ENCODE results near the gene PLEK.

Gene PLEK

DNA sequence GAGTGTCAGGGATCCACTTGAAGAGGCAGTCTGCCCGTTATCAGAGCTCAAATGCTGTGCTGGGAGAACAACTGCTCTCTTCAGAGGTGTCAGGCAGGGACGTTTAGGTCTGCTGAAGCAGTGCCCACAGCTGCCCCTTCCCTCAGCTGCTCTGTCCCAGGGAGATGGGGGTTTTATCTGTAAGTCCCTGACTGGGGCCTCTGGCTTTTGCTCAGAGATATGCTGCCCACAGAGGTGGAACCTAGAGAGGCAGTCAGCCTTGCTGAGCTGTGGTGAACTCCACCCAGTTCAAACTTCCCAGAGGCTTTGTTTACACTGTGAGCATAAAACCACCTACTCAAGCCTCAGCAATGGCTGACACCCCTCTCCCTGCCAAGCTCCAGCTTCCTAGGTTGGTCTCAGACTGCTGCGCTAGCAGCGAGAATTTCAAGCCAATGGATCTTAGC lies 38.1 kb downstream of the PLEK start:
- Histone ChIP-seq H3K27me3 (ENCODE audit: control insufficient read depth, insufficient read depth, low read length) (peaks cover 17% of the 10 kb centered on the region), H3K9ac (ENCODE audit: low read length) (no peak overlapping the region)

GRCh38 chr2:68404164-68404563 lies 39.1 kb downstream of the PLEK start:
- Histone ChIP-seq H3K9me3 (ENCODE audit: control insufficient read depth, insufficient read depth, low read depth, low read length) (no peaks in the 10 kb centered on the region), H3K9ac (ENCODE audit: low read length) (no peak overlapping the region), H3K36me3 (ENCODE audit: control insufficient read depth, insufficient read depth, low read length) (no peaks in the 10 kb centered on the region), H3K4me3 (ENCODE audit: low read depth, low read length) (no peak overlapping the region), H3K27me3 (ENCODE audit: control insufficient read depth, insufficient read depth, low read length) (peaks cover 17% of the 10 kb centered on the region), H3K27ac (ENCODE audit: low read depth, low read length) (no peak overlapping the region), H3K4me1 (ENCODE audit: control insufficient read depth, insufficient read depth, low read length) (no peaks in the 10 kb centered on the region)

More for the DNA sequence above, 38.1 kb downstream of the PLEK start:
- Histone ChIP-seq H3K9me3 (ENCODE audit: control insufficient read depth, insufficient read depth, low read depth, low read length) (no peaks in the 10 kb centered on the region), H3K4me3 (ENCODE audit: low read depth, low read length) (no peak overlapping the region), H3K4me1 (ENCODE audit: control insufficient read depth, insufficient read depth, low read length) (no peaks in the 10 kb centered on the region), H3K36me3 (ENCODE audit: control insufficient read depth, insufficient read depth, low read length) (no peaks in the 10 kb centered on the region), H3K27ac (ENCODE audit: low read depth, low read length) (no peak overlapping the region)

GRCh38 chr2:68404893-68405799 lies 40.1 kb downstream of the PLEK start:
- H3K36me3 ChIP-seq (ENCODE audit: control insufficient read depth, insufficient read depth, low read length): no peaks in the 10 kb centered on the region
- no peak overlapping the region for H3K9ac ChIP-seq (ENCODE audit: low read length)
- H3K27ac ChIP-seq (ENCODE audit: low read depth, low read length): no peak overlapping the region
- H3K4me1 ChIP-seq (ENCODE audit: control insufficient read depth, insufficient read depth, low read length): no peaks in the 10 kb centered on the region
- no peaks in the 10 kb centered on the region for H3K9me3 ChIP-seq (ENCODE audit: control insufficient read depth, insufficient read depth, low read depth, low read length)
- peak overlapping the region; percentile 53 for H3K4me3 ChIP-seq (ENCODE audit: low read depth, low read length)
- peaks cover 17% of the 10 kb centered on the region for H3K27me3 ChIP-seq (ENCODE audit: control insufficient read depth, insufficient read depth, low read length)

GRCh38 chr2:68411397-68412126 lies 46.5 kb downstream of the PLEK start:
- H3K36me3 ChIP-seq (ENCODE audit: control insufficient read depth, insufficient read depth, low read length): no peaks in the 10 kb centered on the region
- H3K9me3 ChIP-seq (ENCODE audit: control insufficient read depth, insufficient read depth, low read depth, low read length): no peaks in the 10 kb centered on the region
- no peak overlapping the region for H3K4me3 ChIP-seq (ENCODE audit: low read depth, low read length)
- no peaks in the 10 kb centered on the region for H3K27me3 ChIP-seq (ENCODE audit: control insufficient read depth, insufficient read depth, low read length)
- H3K4me1 ChIP-seq (ENCODE audit: control insufficient read depth, insufficient read depth, low read length): peaks cover 4% of the 10 kb centered on the region; the same call in 1 of the 2 replicates
- no peak overlapping the region for H3K9ac ChIP-seq (ENCODE audit: low read length)
- H3K27ac ChIP-seq (ENCODE audit: low read depth, low read length): no peak overlapping the region

GRCh38 chr2:68412127-68412819 lies 47.2 kb downstream of the PLEK start:
- H3K36me3 ChIP-seq (ENCODE audit: control insufficient read depth, insufficient read depth, low read length): no peaks in the 10 kb centered on the region
- no peak overlapping the region for H3K9ac ChIP-seq (ENCODE audit: low read length)
- peaks cover 4% of the 10 kb centered on the region; the same call in 1 of the 2 replicates for H3K4me1 ChIP-seq (ENCODE audit: control insufficient read depth, insufficient read depth, low read length)
- H3K4me3 ChIP-seq (ENCODE audit: low read depth, low read length): no peak overlapping the region
- H3K27ac ChIP-seq (ENCODE audit: low read depth, low read length): no peak overlapping the region
- H3K27me3 ChIP-seq (ENCODE audit: control insufficient read depth, insufficient read depth, low read length): no peaks in the 10 kb centered on the region
- H3K9me3 ChIP-seq (ENCODE audit: control insufficient read depth, insufficient read depth, low read depth, low read length): no peaks in the 10 kb centered on the region

DNA sequence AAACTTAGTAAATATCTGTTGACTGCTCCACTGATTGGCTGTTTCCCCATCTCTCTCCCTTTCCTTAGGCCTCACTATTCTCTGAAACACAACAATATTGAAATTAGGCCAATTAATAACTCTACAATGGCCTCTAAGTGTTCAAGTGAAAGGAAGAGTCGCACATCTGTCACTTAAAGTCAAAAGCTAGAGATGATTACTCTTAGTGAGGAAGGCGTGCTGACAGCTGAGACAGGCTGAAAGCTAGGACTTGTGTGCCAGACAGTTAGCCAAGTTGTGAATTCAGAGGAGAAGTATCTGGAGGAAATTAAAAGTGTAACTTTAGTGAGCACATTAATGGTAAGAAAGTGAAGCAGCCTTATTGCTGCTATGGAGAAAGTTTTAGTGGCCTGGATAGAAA lies 48.4 kb downstream of the PLEK start:
- Histone ChIP-seq H3K4me1 (ENCODE audit: control insufficient read depth, insufficient read depth, low read length) (peaks cover 6% of the 10 kb centered on the region), H3K4me3 (ENCODE audit: low read depth, low read length) (no peak overlapping the region), H3K9ac (ENCODE audit: low read length) (no peak overlapping the region), H3K27ac (ENCODE audit: low read depth, low read length) (no peak overlapping the region), H3K27me3 (ENCODE audit: control insufficient read depth, insufficient read depth, low read length) (no peaks in the 10 kb centered on the region), H3K9me3 (ENCODE audit: control insufficient read depth, insufficient read depth, low read depth, low read length) (no peaks in the 10 kb centered on the region), H3K36me3 (ENCODE audit: control insufficient read depth, insufficient read depth, low read length) (no peaks in the 10 kb centered on the region)

DNA sequence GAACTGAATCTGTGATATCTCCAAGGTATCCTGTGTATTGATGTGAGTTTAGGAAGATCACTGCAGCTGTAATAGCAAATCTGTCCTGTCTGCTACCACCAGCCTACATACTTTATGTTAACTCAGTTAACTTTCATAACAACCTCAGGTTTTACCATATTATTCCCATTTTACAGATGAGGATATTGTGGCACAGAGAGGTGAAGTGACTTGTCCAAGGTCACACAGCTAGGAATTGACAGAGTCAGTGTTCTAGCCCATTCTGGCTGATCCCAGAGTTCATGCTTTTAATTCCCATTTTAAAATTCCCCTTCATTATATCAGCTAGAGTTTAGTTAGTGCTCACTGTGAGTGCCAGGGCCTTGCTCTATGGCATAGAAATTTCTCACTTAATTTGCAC lies 49.4 kb downstream of the PLEK start:
- Histone ChIP-seq H3K9ac (ENCODE audit: low read length) (no peak overlapping the region), H3K9me3 (ENCODE audit: control insufficient read depth, insufficient read depth, low read depth, low read length) (no peaks in the 10 kb centered on the region), H3K4me3 (ENCODE audit: low read depth, low read length) (no peak overlapping the region), H3K36me3 (ENCODE audit: control insufficient read depth, insufficient read depth, low read length) (no peaks in the 10 kb centered on the region), H3K27ac (ENCODE audit: low read depth, low read length) (no peak overlapping the region), H3K4me1 (ENCODE audit: control insufficient read depth, insufficient read depth, low read length) (peaks cover 14% of the 10 kb centered on the region), H3K27me3 (ENCODE audit: control insufficient read depth, insufficient read depth, low read length) (no peaks in the 10 kb centered on the region)

DNA sequence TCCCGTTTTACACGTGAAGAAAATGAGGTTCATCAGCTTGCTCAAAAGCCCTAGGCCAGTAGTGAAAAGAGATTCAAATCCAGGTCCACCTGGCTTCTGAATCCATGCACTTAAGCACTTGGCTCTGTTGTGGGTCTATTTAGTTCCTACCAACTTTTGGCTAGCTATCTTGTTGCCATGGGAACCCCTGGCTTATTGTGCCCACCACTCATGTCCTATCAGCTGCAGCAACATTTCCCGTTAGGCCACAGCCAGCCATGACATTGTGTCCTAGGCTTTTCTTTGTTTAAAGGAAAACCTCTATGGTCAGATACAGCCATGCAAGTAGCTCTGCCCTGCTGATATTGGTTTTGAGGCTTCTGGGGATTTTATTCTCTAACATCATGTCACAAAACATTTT lies 49.8 kb downstream of the PLEK start:
- peaks cover 14% of the 10 kb centered on the region for H3K4me1 ChIP-seq (ENCODE audit: control insufficient read depth, insufficient read depth, low read length)
- no peak overlapping the region for H3K4me3 ChIP-seq (ENCODE audit: low read depth, low read length)

DNA sequence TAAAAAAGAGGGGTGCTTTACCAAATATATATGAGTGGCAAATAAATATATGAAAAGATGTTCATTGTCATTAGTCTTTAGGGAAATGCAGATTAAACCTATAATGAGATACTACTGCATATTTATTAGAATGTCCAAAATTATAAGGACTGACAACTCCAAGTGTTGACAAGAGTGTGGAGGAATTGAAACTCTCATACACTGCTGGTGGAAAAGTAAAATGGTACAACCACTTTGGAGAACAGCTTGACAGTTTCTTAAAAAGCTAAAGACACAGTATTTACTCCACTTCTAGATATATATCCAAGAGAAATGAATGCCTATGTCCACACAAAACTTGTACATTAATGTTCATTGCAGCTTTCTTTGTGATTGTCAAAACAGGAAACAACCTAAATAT lies 50.4 kb downstream of the PLEK start:
- no peak overlapping the region for H3K4me3 ChIP-seq (ENCODE audit: low read depth, low read length)
- no peaks in the 10 kb centered on the region for H3K27me3 ChIP-seq (ENCODE audit: control insufficient read depth, insufficient read depth, low read length)
- no peak overlapping the region for H3K9ac ChIP-seq (ENCODE audit: low read length)
- no peaks in the 10 kb centered on the region for H3K9me3 ChIP-seq (ENCODE audit: control insufficient read depth, insufficient read depth, low read depth, low read length)
- no peaks in the 10 kb centered on the region for H3K36me3 ChIP-seq (ENCODE audit: control insufficient read depth, insufficient read depth, low read length)
- peaks cover 14% of the 10 kb centered on the region for H3K4me1 ChIP-seq (ENCODE audit: control insufficient read depth, insufficient read depth, low read length)
- H3K27ac ChIP-seq (ENCODE audit: low read depth, low read length): no peak overlapping the region

More for the DNA sequence above, 49.8 kb downstream of the PLEK start:
- no peak overlapping the region for H3K27ac ChIP-seq (ENCODE audit: low read depth, low read length)
- H3K36me3 ChIP-seq (ENCODE audit: control insufficient read depth, insufficient read depth, low read length): no peaks in the 10 kb centered on the region
- no peaks in the 10 kb centered on the region for H3K9me3 ChIP-seq (ENCODE audit: control insufficient read depth, insufficient read depth, low read depth, low read length)
- H3K27me3 ChIP-seq (ENCODE audit: control insufficient read depth, insufficient read depth, low read length): no peaks in the 10 kb centered on the region
- no peak overlapping the region for H3K9ac ChIP-seq (ENCODE audit: low read length)

GRCh38 chr2:68416081-68416675 lies 51.1 kb downstream of the PLEK start:
- H3K4me1 ChIP-seq (ENCODE audit: control insufficient read depth, insufficient read depth, low read length): peaks cover 14% of the 10 kb centered on the region
- no peaks in the 10 kb centered on the region for H3K9me3 ChIP-seq (ENCODE audit: control insufficient read depth, insufficient read depth, low read depth, low read length)
- no peak overlapping the region for H3K9ac ChIP-seq (ENCODE audit: low read length)
- H3K4me3 ChIP-seq (ENCODE audit: low read depth, low read length): no peak overlapping the region
- H3K36me3 ChIP-seq (ENCODE audit: control insufficient read depth, insufficient read depth, low read length): no peaks in the 10 kb centered on the region
- H3K27ac ChIP-seq (ENCODE audit: low read depth, low read length): no peak overlapping the region
- no peaks in the 10 kb centered on the region for H3K27me3 ChIP-seq (ENCODE audit: control insufficient read depth, insufficient read depth, low read length)

All from HUES6 (cell line).